Loucy (cell line): ENCODE results near the gene MUCL3.

Experiments used
- H2AFZ ChIP-seq: fragments of 200-600 bp; sonication (generic); 2 replicates; pipeline ENCODE4 v1.6.0; 2016; ENCODE audit warnings: antibody characterized with exemption, mild to moderate bottlenecking, low read length, moderate library complexity
- H3F3A ChIP-seq: fragments of 200-600 bp; 2 replicates; pipeline ENCODE4 v1.6.0; 2016; ENCODE audit warnings: antibody characterized with exemption, low read depth, mild to moderate bottlenecking
- H3K27me3 ChIP-seq: fragments of 200-600 bp; sonication (generic); 2 replicates; pipeline ENCODE4 v1.6.1; 2014; ENCODE audit warnings: low read length, mild to moderate bottlenecking; ENCODE audit not compliant: insufficient read depth, poor library complexity, severe bottlenecking
- H3K36me3 ChIP-seq: fragments of 200-600 bp; sonication (generic); 2 replicates; pipeline ENCODE4 v1.6.1; 2016; ENCODE audit warnings: low read length; ENCODE audit not compliant: insufficient read depth
- H3K4me1 ChIP-seq: fragments of 200-600 bp; sonication (generic); 2 replicates; pipeline ENCODE4 v1.5.1; 2014; ENCODE audit warnings: low read length, mild to moderate bottlenecking; ENCODE audit not compliant: insufficient read depth, poor library complexity, severe bottlenecking
- H3K4me2 ChIP-seq: fragments of 200-600 bp; sonication (generic); 2 replicates; pipeline ENCODE4 v1.6.0; 2014; ENCODE audit warnings: antibody characterized with exemption, low read length, low read depth, mild to moderate bottlenecking; ENCODE audit not compliant: poor library complexity, severe bottlenecking
- H3K4me3 ChIP-seq: fragments of 200-600 bp; sonication (generic); 2 replicates; pipeline ENCODE4 v1.5.1; 2014; ENCODE audit warnings: low read length, mild to moderate bottlenecking, mixed read lengths; ENCODE audit not compliant: poor library complexity, severe bottlenecking
- H3K79me2 ChIP-seq: fragments of 200-600 bp; sonication (generic); 2 replicates; pipeline ENCODE4 v1.6.1; 2014; ENCODE audit warnings: low read length; ENCODE audit not compliant: insufficient read depth
- H3K9ac ChIP-seq: fragments of 200-600 bp; sonication (generic); 2 replicates; pipeline ENCODE4 v1.6.0; 2014; ENCODE audit warnings: mild to moderate bottlenecking, low read depth, low read length, moderate library complexity; ENCODE audit not compliant: poor library complexity, severe bottlenecking
- H3K9me2 ChIP-seq: fragments of 200-600 bp; sonication (generic); replicated peaks from 2 replicates; pipeline ENCODE4 v1.6.1; 2016; ENCODE audit warnings: low read depth, low read length, mixed read lengths
- H3K9me3 ChIP-seq: fragments of 200-600 bp; sonication (generic); 2 replicates; pipeline ENCODE4 v1.6.1; 2014; ENCODE audit warnings: mild to moderate bottlenecking, antibody characterized with exemption, low read length, low read depth; ENCODE audit not compliant: insufficient read depth
- H4K20me1 ChIP-seq: fragments of 200-600 bp; sonication (generic); 2 replicates; pipeline ENCODE4 v1.6.0; 2014; ENCODE audit warnings: antibody characterized with exemption, low read length, mild to moderate bottlenecking; ENCODE audit not compliant: insufficient read depth, poor library complexity, severe bottlenecking
- EZH2phosphoT487 ChIP-seq: fragments of 200-600 bp; IDR thresholded peaks from 2 replicates; pipeline ENCODE4 v1.6.1; 2018; ENCODE audit warnings: antibody characterized with exemption, mild to moderate bottlenecking, moderate library complexity, borderline replicate concordance
- TF ChIP-seq, protein P1 (sequence below): fragments of 200-600 bp; sonication (generic); conservative IDR thresholded peaks from 2 replicates; pipeline ENCODE4 v1.5.1; 2014; ENCODE audit warnings: mild to moderate bottlenecking, antibody characterized with exemption, low read length

The MUCL3 gene

DNA sequence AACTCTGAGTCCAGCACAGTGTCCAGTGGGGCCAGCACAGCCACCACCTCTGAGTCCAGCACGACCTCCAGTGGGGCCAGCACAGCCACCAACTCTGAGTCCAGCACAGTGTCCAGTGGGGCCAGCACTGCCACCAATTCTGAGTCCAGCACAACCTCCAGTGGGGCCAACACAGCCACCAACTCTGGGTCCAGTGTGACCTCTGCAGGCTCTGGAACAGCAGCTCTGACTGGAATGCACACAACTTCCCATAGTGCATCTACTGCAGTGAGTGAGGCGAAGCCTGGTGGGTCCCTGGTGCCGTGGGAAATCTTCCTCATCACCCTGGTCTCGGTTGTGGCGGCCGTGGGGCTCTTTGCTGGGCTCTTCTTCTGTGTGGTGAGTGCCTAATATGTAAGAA is 46.5 kb downstream of the MUCL3 start:
- Histone ChIP-seq H3K4me2 (no peak overlapping the region), H3K9me2 (no peaks in the 10 kb centered on the region), H3K4me1 (peaks cover 2% of the 10 kb centered on the region), H4K20me1 (no peaks in the 10 kb centered on the region), H3K27me3 (no peaks in the 10 kb centered on the region), H3K36me3 (no peaks in the 10 kb centered on the region), H3K79me2 (no peaks in the 10 kb centered on the region), H3K9me3 (no peaks in the 10 kb centered on the region), H3K4me3 (no peak overlapping the region), H3K9ac (no peak overlapping the region), H3F3A (no peaks in the 10 kb centered on the region), H2AFZ (no peak overlapping the region)
- TF ChIP-seq, protein P1, sequence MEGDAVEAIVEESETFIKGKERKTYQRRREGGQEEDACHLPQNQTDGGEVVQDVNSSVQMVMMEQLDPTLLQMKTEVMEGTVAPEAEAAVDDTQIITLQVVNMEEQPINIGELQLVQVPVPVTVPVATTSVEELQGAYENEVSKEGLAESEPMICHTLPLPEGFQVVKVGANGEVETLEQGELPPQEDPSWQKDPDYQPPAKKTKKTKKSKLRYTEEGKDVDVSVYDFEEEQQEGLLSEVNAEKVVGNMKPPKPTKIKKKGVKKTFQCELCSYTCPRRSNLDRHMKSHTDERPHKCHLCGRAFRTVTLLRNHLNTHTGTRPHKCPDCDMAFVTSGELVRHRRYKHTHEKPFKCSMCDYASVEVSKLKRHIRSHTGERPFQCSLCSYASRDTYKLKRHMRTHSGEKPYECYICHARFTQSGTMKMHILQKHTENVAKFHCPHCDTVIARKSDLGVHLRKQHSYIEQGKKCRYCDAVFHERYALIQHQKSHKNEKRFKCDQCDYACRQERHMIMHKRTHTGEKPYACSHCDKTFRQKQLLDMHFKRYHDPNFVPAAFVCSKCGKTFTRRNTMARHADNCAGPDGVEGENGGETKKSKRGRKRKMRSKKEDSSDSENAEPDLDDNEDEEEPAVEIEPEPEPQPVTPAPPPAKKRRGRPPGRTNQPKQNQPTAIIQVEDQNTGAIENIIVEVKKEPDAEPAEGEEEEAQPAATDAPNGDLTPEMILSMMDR, result no peak
- no peak for TF ChIP-seq EZH2phosphoT487

DNA sequence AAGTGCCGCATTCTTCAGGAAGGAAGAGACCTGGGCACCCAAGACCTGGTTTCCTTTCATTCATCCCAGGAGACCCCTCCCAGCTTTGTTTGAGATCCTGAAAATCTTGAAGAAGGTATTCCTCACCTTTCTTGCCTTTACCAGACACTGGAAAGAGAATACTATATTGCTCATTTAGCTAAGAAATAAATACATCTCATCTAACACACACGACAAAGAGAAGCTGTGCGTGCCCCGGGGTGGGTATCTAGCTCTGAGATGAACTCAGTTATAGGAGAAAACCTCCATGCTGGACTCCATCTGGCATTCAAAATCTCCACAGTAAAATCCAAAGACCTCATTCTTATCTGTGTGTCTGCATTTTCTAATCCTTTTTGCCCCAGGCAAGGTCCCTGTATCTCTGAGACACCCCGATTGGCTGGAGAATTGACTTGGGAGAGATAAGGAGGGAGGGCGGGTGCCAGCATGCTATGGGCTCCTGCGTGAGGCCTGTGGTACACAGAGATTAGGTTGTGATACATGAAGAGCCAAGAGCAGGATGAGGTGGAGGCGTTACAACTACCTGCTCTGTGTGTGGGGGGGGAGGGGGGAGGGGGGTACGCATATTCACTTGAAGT is 47.5 kb downstream of the MUCL3 start:
- H3K4me3 ChIP-seq, result no peak overlapping the region
- H3K4me2 ChIP-seq, result no peak overlapping the region
- H3K79me2 ChIP-seq, result no peaks in the 10 kb centered on the region
- H4K20me1 ChIP-seq, result no peaks in the 10 kb centered on the region
- no peak overlapping the region for H2AFZ ChIP-seq
- TF ChIP-seq, protein P1, result no peak
- no peak for TF ChIP-seq EZH2phosphoT487
- no peaks in the 10 kb centered on the region for H3F3A ChIP-seq
- H3K9me3 ChIP-seq, result no peaks in the 10 kb centered on the region
- no peaks in the 10 kb centered on the region for H3K4me1 ChIP-seq
- H3K36me3 ChIP-seq, result no peaks in the 10 kb centered on the region
- H3K9me2 ChIP-seq, result no peaks in the 10 kb centered on the region
- no peaks in the 10 kb centered on the region for H3K27me3 ChIP-seq
- no peak overlapping the region for H3K9ac ChIP-seq

DNA sequence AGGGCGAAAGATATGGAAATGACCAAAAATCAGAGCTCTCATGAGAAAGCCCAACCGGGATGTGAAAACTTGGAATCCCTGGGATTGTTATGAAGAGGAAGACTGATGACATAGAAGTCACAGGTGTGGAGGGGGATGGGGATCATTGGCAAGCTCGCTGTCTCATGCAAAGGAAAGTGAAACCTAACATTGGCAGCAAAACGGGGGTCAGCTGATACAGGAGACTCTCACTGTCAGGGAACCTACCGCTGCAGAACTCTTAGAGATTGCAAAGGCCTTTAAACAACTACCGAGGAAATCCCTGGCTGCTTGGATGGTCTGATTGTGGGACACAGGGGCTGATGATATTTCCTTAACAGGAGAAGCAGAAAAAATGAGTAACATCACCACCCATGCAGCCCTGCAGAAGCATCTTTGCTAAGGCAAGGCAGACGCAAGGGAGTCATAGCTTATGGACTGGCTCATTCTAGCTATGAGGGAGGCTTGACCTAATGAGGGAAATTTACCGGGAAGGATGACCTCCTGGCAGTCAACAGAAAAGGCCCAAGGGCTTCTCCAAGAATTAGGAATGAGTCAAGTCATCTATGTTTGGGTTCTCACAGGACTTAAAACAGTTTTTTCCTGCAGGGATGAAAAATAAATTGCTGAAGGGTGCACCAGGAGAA is 49.8 kb downstream of the MUCL3 start:
- Histone ChIP-seq H3K27me3 (no peaks in the 10 kb centered on the region), H3K4me3 (no peak overlapping the region), H3K4me2 (peak overlapping the region; percentile 3), H4K20me1 (no peaks in the 10 kb centered on the region), H3F3A (no peaks in the 10 kb centered on the region), H3K4me1 (no peaks in the 10 kb centered on the region), H3K79me2 (no peaks in the 10 kb centered on the region), H3K9me3 (no peaks in the 10 kb centered on the region), H3K36me3 (no peaks in the 10 kb centered on the region), H3K9me2 (no peaks in the 10 kb centered on the region), H2AFZ (no peak overlapping the region), H3K9ac (no peak overlapping the region)
- TF ChIP-seq, protein P1, result no peak
- no peak for TF ChIP-seq EZH2phosphoT487
